Activated naive CD8-positive, alpha-beta T cell treated with anti-CD3 and anti-CD28 coated beads, Interleukin-2, amount 10 ng/mL, durations not matched to agents 7 days and 5 days (primary cell): ENCODE measurements around the gene WBP2NL. TPM values are rescaled to one million over a fixed set of nuclear protein-coding genes. Genes with fewer than 3 reads are reported as not detected.

Experiments
- ATAC-seq: fragments of 150-1000 bp; cut with Tn5 transposase; one replicate; pipeline ENCODE4 v1.10.0; 2021; ENCODE audit warnings: low read depth, moderate library complexity
- POLR2A ChIA-PET: fragments of 350-600 bp; sonication (Branson Sonifier 250); formaldehyde crosslinking; loops from one replicate; lab custom pipeline; 2021; ENCODE audit warnings: antibody characterized with exemption; lab: Charles Lee
- DNase-seq: peaks from one replicate; pipeline ENCODE4 v3.0.0; 2021
- H3K27ac Mint-ChIP-seq: one replicate; pipeline ENCODE4 v1.8.0; 2022; ENCODE audit warnings: mild to moderate bottlenecking, mixed read lengths
- H3K27me3 Mint-ChIP-seq: one replicate; pipeline ENCODE4 v1.8.0; 2022; ENCODE audit warnings: mild to moderate bottlenecking, moderate library complexity, mixed read lengths
- H3K36me3 Mint-ChIP-seq: one replicate; pipeline ENCODE4 v1.8.0; 2021; ENCODE audit warnings: mild to moderate bottlenecking, mixed read lengths
- H3K4me1 Mint-ChIP-seq: one replicate; pipeline ENCODE4 v1.8.0; 2021; ENCODE audit warnings: mixed read lengths
- H3K4me3 Mint-ChIP-seq: one replicate; pipeline ENCODE4 v1.8.0; 2022; ENCODE audit warnings: mild to moderate bottlenecking, moderate library complexity, mixed read lengths
- H3K9me3 Mint-ChIP-seq: one replicate; pipeline ENCODE4 v1.8.0; 2021; ENCODE audit warnings: mixed read lengths
- total RNA-seq, 2 experiments: library from RNA; stranded (reverse); gene quantifications; one replicate each; pipeline ENCODE4 v1.2.3, GENCODE V29; 2021

Gene WBP2NL
- total RNA-seq, 2 experiments from 2014 or later = 2.4 to 2.6 TPM

DNA sequence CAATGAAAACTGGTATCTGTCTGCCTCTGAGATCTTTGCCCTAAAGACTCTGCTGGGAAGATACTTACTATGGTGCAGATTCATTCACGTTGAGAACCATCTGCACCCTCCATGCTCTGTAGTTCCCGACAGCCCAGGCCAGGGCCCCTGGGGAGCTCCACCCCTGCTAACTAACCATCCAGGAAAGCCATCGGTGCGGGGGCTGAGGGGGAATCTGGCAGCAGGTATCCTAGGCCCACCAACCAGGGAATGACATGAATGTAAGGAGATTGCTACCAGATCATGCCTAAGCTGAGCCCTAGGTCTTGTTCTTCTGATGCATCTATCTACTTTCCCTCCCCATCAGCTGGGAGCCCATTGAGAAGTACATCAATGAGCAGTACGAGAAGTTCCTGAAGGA lies 11.3 kb upstream of the WBP2NL start:
- H3K27me3 Mint-ChIP-seq = peaks cover 8% of the 10 kb centered on the region
- POLR2A ChIA-PET = interaction anchor here (0.5 kb wide), 1 partner anchor 32 kb away, joined by 4 read pairs; no protein-coding TSS in a partner anchor
- H3K27ac Mint-ChIP-seq = no peak overlapping the region
- peaks cover 2% of the 10 kb centered on the region for H3K4me1 Mint-ChIP-seq
- no peak for DNase-seq
- H3K9me3 Mint-ChIP-seq = no peaks in the 10 kb centered on the region
- no peak for ATAC-seq
- no peaks in the 10 kb centered on the region for H3K36me3 Mint-ChIP-seq
- H3K4me3 Mint-ChIP-seq = no peak overlapping the region

DNA sequence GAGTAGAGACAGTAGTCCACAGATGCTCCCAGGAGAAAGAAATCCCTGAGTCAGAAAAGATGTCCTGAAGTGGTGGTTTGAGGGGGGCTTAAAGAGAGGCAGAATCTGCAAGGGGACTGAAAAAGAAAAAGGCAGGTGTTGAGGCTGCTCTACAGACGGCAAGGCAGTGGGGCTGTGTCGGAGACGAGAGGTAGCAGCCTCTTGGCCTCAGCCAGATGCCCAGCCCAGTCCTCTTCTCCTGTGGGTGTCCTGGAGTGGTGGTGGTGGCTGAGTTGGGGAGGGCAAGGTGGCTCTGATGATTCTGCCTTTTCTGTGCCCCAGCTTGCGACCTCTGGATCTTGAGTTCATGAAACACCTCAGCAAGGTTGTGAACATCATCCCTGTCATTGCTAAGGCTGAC lies 9.3 kb upstream of the WBP2NL start:
- POLR2A ChIA-PET = no interaction called here
- Mint-ChIP-seq H3K4me3 (no peak overlapping the region), H3K9me3 (no peaks in the 10 kb centered on the region), H3K27ac (no peak overlapping the region), H3K27me3 (peaks cover 8% of the 10 kb centered on the region), H3K4me1 (no peaks in the 10 kb centered on the region), H3K36me3 (no peaks in the 10 kb centered on the region)
- DNase-seq = no peak
- ATAC-seq = no peak

DNA sequence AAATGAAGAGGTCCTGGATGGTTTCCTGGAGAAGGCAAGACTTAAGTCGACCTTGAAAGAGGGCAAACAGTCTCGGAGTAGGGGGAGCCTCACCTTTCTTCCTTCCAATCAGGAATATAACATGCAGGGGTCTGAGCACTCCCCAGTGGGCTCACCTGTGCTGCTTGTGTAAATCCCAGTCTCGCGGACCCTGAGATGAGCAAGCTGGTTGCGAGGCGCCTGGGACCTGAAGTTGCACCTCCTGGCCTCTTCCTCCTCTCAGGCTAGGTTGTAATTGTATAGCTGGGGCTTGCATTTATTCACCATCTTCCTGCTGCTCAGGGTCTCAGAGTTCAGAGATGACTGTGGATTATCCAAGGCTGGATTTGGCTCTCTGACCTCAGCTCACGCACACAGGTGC lies 7.5 kb upstream of the WBP2NL start:
- no peaks in the 10 kb centered on the region for H3K36me3 Mint-ChIP-seq
- no peak for ATAC-seq
- no peak for DNase-seq
- H3K9me3 Mint-ChIP-seq = no peaks in the 10 kb centered on the region
- H3K4me1 Mint-ChIP-seq = peaks cover 9% of the 10 kb centered on the region
- H3K27ac Mint-ChIP-seq = no peak overlapping the region
- H3K4me3 Mint-ChIP-seq = no peak overlapping the region
- peaks cover 14% of the 10 kb centered on the region for H3K27me3 Mint-ChIP-seq
- POLR2A ChIA-PET = no interaction called here

DNA sequence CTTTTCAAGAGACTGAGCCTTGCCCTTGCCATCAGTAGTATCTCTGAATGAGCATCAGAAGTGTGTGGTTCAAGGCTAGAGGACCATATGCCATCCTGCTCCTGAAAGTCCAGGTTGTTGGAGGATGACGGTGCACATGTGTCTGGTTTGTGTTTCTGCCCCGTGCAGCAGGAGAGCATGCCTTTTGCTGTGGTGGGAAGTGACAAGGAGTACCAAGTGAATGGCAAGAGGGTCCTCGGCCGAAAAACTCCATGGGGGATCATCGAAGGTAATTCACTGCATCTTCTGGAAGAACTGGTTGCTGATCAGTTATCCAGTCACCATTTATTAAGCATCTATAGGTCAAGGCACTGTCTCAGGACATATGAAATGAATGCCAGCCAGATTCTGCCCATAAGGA lies 6.1 kb upstream of the WBP2NL start:
- peak; percentile 4 for DNase-seq
- Mint-ChIP-seq H3K9me3 (no peaks in the 10 kb centered on the region), H3K4me1 (peaks cover 9% of the 10 kb centered on the region), H3K4me3 (no peak overlapping the region), H3K36me3 (no peaks in the 10 kb centered on the region), H3K27ac (no peak overlapping the region), H3K27me3 (peaks cover 20% of the 10 kb centered on the region)
- POLR2A ChIA-PET = no interaction called here
- no peak for ATAC-seq

DNA sequence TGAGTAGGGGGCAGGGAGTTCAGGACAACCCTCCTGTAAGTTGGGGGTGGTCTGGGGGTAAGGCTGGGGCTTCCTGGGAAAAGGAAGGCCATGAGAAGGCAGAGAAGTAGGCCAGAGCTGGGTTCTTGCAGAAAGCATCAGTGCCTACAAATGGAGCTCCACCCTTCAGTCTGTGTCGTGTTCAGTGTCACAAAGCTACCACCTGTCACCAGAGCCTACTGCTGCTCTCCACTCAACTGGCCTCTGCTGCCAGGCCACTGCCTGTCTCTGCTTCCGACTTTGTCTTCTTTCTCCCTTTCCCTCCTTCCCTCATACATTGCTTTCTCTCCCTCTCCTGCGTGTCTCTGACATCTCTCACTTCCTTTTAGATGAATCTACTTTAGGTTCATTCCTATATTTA lies 3.4 kb upstream of the WBP2NL start:
- Mint-ChIP-seq H3K4me3 (no peak overlapping the region), H3K36me3 (peaks cover 4% of the 10 kb centered on the region), H3K27me3 (peaks cover 20% of the 10 kb centered on the region), H3K27ac (peak overlapping the region; percentile 37), H3K4me1 (peaks cover 20% of the 10 kb centered on the region), H3K9me3 (peaks cover 3% of the 10 kb centered on the region)
- POLR2A ChIA-PET = no interaction called here
- DNase-seq (no peak), ATAC-seq (no peak)

- no peak overlapping the region for H3K4me3 Mint-ChIP-seq
- POLR2A ChIA-PET = no interaction called here
- peaks cover 8% of the 10 kb centered on the region for H3K36me3 Mint-ChIP-seq
- H3K9me3 Mint-ChIP-seq = peaks cover 3% of the 10 kb centered on the region
- H3K27me3 Mint-ChIP-seq = peaks cover 20% of the 10 kb centered on the region
- ATAC-seq (no peak), DNase-seq (no peak)
- H3K27ac Mint-ChIP-seq = no peak overlapping the region
- H3K4me1 Mint-ChIP-seq = peaks cover 22% of the 10 kb centered on the region
Observed at GRCh38 chr22:41996826-41997225, 1.8 kb upstream of the WBP2NL start.

DNA sequence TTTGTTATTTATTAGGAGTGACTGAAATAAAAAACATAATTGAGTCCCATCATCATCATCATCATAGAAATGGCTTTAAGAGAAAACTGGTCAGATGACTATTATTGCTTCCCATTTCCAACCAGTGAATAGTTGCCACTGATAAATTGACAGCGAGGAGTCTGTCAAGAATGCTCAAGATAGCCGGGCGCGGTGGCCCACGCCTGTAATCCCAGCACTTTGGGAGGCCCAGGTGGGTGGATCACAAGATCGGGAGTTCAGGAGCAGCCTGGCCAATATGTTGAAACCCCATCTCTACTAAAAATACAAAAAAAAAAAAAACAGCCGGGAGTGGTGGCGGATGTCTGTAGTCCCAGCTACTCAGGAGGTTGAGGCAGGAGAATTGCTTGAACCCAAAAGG lies 1.9 kb downstream of the WBP2NL start:
- Mint-ChIP-seq H3K27ac (no peak overlapping the region), H3K9me3 (peaks cover 5% of the 10 kb centered on the region), H3K27me3 (peaks cover 18% of the 10 kb centered on the region), H3K36me3 (peaks cover 10% of the 10 kb centered on the region), H3K4me1 (peaks cover 14% of the 10 kb centered on the region), H3K4me3 (no peak overlapping the region)
- no peak for DNase-seq
- POLR2A ChIA-PET = no interaction called here
- ATAC-seq = no peak

DNA sequence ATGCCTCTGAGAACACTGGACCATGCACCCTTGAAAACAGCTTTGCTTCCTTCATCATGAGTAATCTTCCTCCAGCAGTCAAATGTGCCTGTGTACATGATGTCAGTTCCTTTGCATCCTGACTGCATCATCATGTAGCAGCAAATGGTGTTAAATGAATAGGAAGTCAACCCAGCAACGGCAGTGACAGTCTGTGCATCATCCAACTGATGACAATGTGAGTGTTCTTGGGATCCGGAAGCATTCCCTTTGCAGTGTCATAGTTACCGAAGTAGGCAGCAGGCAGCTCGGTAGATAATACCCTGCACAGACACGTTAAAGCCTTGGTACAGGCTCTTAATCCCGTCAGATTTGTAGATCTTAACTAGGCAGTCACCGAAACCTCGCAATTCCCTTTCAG lies 2.5 kb downstream of the WBP2NL start:
- H3K9me3 Mint-ChIP-seq = peaks cover 5% of the 10 kb centered on the region
- no peak for DNase-seq
- peaks cover 17% of the 10 kb centered on the region for H3K4me1 Mint-ChIP-seq
- no peak overlapping the region for H3K27ac Mint-ChIP-seq
- no peak overlapping the region for H3K4me3 Mint-ChIP-seq
- POLR2A ChIA-PET = interaction anchor here (0.6 kb wide), 1 partner anchor 69 kb away, joined by 3 read pairs; no protein-coding TSS in a partner anchor
- ATAC-seq = no peak
- H3K27me3 Mint-ChIP-seq = peaks cover 15% of the 10 kb centered on the region
- peaks cover 10% of the 10 kb centered on the region for H3K36me3 Mint-ChIP-seq

DNA sequence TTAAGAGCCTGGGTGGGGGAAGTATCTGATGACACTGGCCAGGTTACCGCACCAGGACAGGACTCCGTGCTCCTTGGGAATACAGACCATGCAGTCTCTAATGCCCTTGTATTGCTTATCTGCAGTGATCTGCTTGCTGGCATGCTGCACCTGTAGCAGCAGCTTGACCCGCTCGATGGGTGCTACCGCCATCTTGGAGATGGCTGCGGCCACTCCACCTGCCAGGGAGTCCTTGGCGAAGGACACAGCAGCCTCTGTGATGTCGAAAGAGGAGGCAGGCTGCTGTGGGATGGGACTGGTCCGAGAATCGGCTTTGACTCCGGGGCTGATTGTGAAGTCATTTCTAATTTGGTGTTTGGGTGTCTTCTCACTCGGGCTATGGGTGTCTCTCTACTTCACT lies 3.1 kb downstream of the WBP2NL start:
- DNase-seq (no peak), ATAC-seq (no peak)
- peaks cover 10% of the 10 kb centered on the region for H3K36me3 Mint-ChIP-seq
- peaks cover 17% of the 10 kb centered on the region for H3K4me1 Mint-ChIP-seq
- no peak overlapping the region for H3K4me3 Mint-ChIP-seq
- peaks cover 14% of the 10 kb centered on the region for H3K27me3 Mint-ChIP-seq
- no peak overlapping the region for H3K27ac Mint-ChIP-seq
- H3K9me3 Mint-ChIP-seq = peaks cover 5% of the 10 kb centered on the region
- POLR2A ChIA-PET = no interaction called here

GRCh38 chr22:42007922-42008321 lies 9.3 kb downstream of the WBP2NL start:
- POLR2A ChIA-PET = no interaction called here
- Mint-ChIP-seq H3K36me3 (peaks cover 1% of the 10 kb centered on the region), H3K4me1 (peaks cover 4% of the 10 kb centered on the region), H3K9me3 (peaks cover 9% of the 10 kb centered on the region), H3K27ac (no peak overlapping the region), H3K27me3 (peaks cover 19% of the 10 kb centered on the region), H3K4me3 (no peak overlapping the region)
- DNase-seq = no peak
- ATAC-seq = no peak

- Mint-ChIP-seq H3K36me3 (peaks cover 1% of the 10 kb centered on the region), H3K9me3 (peaks cover 9% of the 10 kb centered on the region), H3K4me1 (peaks cover under 1% of the 10 kb centered on the region), H3K4me3 (no peak overlapping the region), H3K27me3 (peaks cover 19% of the 10 kb centered on the region), H3K27ac (no peak overlapping the region)
- no peak for DNase-seq
- ATAC-seq = no peak
- POLR2A ChIA-PET = no interaction called here
Observed at GRCh38 chr22:42010778-42011177, 12.2 kb downstream of the WBP2NL start.

GRCh38 chr22:42013385-42013784 lies 14.8 kb downstream of the WBP2NL start:
- Mint-ChIP-seq H3K4me3 (no peak overlapping the region), H3K4me1 (no peaks in the 10 kb centered on the region), H3K9me3 (peaks cover 7% of the 10 kb centered on the region), H3K27me3 (peaks cover 24% of the 10 kb centered on the region), H3K27ac (no peak overlapping the region), H3K36me3 (peaks cover 1% of the 10 kb centered on the region)
- DNase-seq = no peak
- POLR2A ChIA-PET = interaction anchor here (0.7 kb wide), 1 partner anchor 315 kb away, joined by 3 read pairs; no protein-coding TSS in a partner anchor
- no peak for ATAC-seq

GRCh38 chr22:42016111-42016510 lies 17.5 kb downstream of the WBP2NL start:
- POLR2A ChIA-PET = no interaction called here
- DNase-seq (no peak), ATAC-seq (no peak)
- Mint-ChIP-seq H3K36me3 (peaks cover 1% of the 10 kb centered on the region), H3K4me3 (no peak overlapping the region), H3K9me3 (no peaks in the 10 kb centered on the region), H3K4me1 (no peaks in the 10 kb centered on the region), H3K27me3 (peaks cover 19% of the 10 kb centered on the region), H3K27ac (no peak overlapping the region)

DNA sequence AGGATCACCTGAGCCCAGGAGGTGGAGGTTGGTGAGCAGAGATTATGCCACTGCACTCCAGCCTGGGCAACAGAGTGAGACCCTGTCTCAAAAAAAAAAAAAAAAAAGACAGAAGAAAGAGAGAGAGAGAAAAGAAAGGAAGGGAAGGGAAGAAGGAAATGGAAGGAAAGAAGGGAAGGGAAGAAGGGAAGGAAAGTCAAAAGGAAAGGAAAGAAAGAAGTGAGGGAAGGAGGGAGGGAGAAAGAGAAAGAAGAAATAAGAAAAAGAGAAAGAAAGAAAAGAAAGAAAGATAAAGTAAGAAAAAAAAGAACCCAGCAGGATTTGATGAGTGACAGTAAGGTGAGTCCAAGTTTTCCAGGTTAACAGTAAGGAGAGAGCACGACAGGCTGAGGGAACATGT lies 19.6 kb downstream of the WBP2NL start:
- peaks cover 9% of the 10 kb centered on the region for H3K4me1 Mint-ChIP-seq
- peaks cover 14% of the 10 kb centered on the region for H3K27me3 Mint-ChIP-seq
- POLR2A ChIA-PET = interaction anchor here (0.7 kb wide), 1 partner anchor 12 kb away, joined by 6 read pairs; no protein-coding TSS in a partner anchor
- no peaks in the 10 kb centered on the region for H3K36me3 Mint-ChIP-seq
- no peaks in the 10 kb centered on the region for H3K9me3 Mint-ChIP-seq
- DNase-seq (no peak), ATAC-seq (no peak)
- H3K27ac Mint-ChIP-seq = no peak overlapping the region
- H3K4me3 Mint-ChIP-seq = no peak overlapping the region

- DNase-seq (no peak), ATAC-seq (no peak)
- POLR2A ChIA-PET = no interaction called here
- H3K36me3 Mint-ChIP-seq = peaks cover 3% of the 10 kb centered on the region
- peaks cover 2% of the 10 kb centered on the region for H3K9me3 Mint-ChIP-seq
- peaks cover 11% of the 10 kb centered on the region for H3K4me1 Mint-ChIP-seq
- H3K27me3 Mint-ChIP-seq = peaks cover 12% of the 10 kb centered on the region
- no peak overlapping the region for H3K4me3 Mint-ChIP-seq
- H3K27ac Mint-ChIP-seq = no peak overlapping the region
Observed at GRCh38 chr22:42021571-42021970, 23.0 kb downstream of the WBP2NL start.
